HEK293T (cell line): ENCODE measurements around the gene PTPN21.

ENCODE experiments used
- TARDBP ChIP-seq: fragments of 450-650 bp; IDR thresholded peaks from 2 replicates; pipeline ENCODE4 v1.6.1; 2016
- ZNF384 ChIP-seq: fragments of 450-650 bp; IDR thresholded peaks from 2 replicates; pipeline ENCODE4 v1.6.1; 2016

DNA sequence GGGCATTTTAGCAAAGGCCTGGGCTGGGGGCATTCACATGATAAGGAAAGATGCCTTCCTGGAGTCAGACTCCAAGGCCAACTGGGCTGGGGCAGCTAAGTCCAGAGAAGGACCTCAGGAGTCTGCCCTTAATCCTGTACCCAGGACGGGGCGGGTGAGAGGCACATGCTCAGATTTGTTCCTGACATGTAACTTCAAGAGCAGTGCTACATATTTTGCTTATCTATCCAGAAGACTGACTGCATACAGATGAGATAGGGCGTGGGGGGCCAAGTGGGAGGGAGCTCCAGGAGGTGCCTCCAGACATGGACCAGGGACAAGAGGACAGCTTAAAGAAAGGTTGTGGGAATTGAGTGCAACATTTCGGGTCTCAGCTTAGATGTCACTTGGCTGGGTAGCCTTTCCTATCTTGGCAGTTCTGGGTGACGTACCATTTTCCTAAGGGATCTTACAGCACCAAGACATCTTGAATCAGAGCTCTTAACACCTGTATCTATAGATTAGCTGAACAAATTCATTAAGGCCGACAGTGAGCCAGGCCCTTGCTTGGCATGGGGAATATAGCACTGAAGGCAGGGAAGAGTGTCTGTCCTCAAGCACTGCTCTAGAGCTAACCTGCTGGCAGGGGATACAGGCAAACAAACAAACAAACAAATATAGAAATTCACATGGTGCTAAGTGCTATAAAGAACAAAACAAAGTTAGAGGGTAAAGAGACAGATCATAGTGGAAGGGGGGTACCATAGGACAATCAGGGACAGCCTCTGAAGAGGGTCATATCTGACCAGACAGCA, 61.2 kb downstream of the PTPN21 start:
- TF ChIP-seq ZNF384 = no peak
- no peak for TF ChIP-seq TARDBP
